Parathyroid adenoma (tissue), 2 donors: Measurements from ENCODE around the gene LRRC30.

Source experiments
- H2AFZ ChIP-seq: fragments of 300-600 bp; sonication (generic); one replicate; pipeline ENCODE4 v1.7.0; 2017; ENCODE audit warnings: antibody characterized with exemption, mild to moderate bottlenecking
- H3K27ac ChIP-seq: fragments of 300-600 bp; sonication (generic); one replicate; pipeline ENCODE4 v1.7.0; 2017
- H3K27me3 ChIP-seq: fragments of 300-600 bp; sonication (generic); one replicate; pipeline ENCODE4 v1.7.0; 2017; ENCODE audit warnings: low read length; ENCODE audit not compliant: control insufficient read depth, insufficient read depth
- H3K36me3 ChIP-seq: fragments of 300-600 bp; sonication (generic); one replicate; pipeline ENCODE4 v1.7.0; 2017; ENCODE audit warnings: low read length; ENCODE audit not compliant: control insufficient read depth, insufficient read depth
- H3K4me1 ChIP-seq: fragments of 300-600 bp; sonication (generic); one replicate; pipeline ENCODE4 v1.7.0; 2017; ENCODE audit warnings: control low read depth
- H3K4me2 ChIP-seq: fragments of 300-600 bp; sonication (generic); one replicate; pipeline ENCODE4 v1.7.0; 2017; ENCODE audit warnings: low read length
- H3K4me3 ChIP-seq: fragments of 300-600 bp; sonication (generic); one replicate; pipeline ENCODE4 v1.7.0; 2017; ENCODE audit warnings: low read depth, low read length
- H3K79me2 ChIP-seq: fragments of 300-600 bp; sonication (generic); one replicate; pipeline ENCODE4 v1.7.0; 2017; ENCODE audit warnings: control low read depth
- H3K9ac ChIP-seq: fragments of 300-600 bp; sonication (generic); one replicate; pipeline ENCODE4 v1.7.0; 2017; ENCODE audit warnings: mild to moderate bottlenecking
- H3K9me3 ChIP-seq: fragments of 300-600 bp; sonication (generic); one replicate; pipeline ENCODE4 v1.7.0; 2017; ENCODE audit warnings: low read length; ENCODE audit not compliant: control insufficient read depth
- TF ChIP-seq, protein P1 (sequence below): fragments of 300-600 bp; sonication (generic); IDR thresholded peaks from one replicate; pipeline ENCODE4 v1.7.0; 2017; ENCODE audit warnings: antibody characterized with exemption, mild to moderate bottlenecking
- donor health status: primary hyperparathyroidism.

Gene LRRC30

GRCh38 chr18:7254163-7254562 lies 23.3 kb downstream of the LRRC30 start:
- Histone ChIP-seq H3K27ac (no peak overlapping the region), H3K9me3 (no peaks in the 10 kb centered on the region), H3K79me2 (no peaks in the 10 kb centered on the region), H3K9ac (no peak overlapping the region), H3K4me1 (no peaks in the 10 kb centered on the region), H3K27me3 (no peaks in the 10 kb centered on the region), H3K4me3 (no peak overlapping the region), H3K4me2 (no peak overlapping the region), H3K36me3 (no peaks in the 10 kb centered on the region), H2AFZ (no peak overlapping the region)
- TF ChIP-seq, protein P1, sequence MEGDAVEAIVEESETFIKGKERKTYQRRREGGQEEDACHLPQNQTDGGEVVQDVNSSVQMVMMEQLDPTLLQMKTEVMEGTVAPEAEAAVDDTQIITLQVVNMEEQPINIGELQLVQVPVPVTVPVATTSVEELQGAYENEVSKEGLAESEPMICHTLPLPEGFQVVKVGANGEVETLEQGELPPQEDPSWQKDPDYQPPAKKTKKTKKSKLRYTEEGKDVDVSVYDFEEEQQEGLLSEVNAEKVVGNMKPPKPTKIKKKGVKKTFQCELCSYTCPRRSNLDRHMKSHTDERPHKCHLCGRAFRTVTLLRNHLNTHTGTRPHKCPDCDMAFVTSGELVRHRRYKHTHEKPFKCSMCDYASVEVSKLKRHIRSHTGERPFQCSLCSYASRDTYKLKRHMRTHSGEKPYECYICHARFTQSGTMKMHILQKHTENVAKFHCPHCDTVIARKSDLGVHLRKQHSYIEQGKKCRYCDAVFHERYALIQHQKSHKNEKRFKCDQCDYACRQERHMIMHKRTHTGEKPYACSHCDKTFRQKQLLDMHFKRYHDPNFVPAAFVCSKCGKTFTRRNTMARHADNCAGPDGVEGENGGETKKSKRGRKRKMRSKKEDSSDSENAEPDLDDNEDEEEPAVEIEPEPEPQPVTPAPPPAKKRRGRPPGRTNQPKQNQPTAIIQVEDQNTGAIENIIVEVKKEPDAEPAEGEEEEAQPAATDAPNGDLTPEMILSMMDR = no peak

DNA sequence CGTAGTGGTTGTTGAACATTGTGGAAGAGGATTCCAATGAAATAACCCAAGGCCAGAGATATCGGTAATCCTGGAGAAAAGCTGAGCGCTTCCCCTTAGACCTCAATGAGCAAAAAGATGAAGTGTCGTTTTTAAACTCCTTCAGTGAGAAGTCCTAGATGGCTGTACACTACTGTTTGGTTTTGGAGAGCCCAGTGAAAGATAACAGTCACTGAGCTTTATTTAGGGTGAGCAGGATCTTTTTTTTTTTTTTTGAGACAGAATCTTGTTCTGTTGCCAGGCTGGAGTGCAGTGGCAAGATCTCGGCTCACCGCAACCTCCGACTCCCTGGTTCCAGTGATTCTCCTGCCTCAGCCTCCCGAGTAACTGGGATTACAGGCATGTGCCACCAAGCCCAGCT lies 24.2 kb downstream of the LRRC30 start:
- H3K27ac ChIP-seq = no peak overlapping the region
- H2AFZ ChIP-seq = no peak overlapping the region
- no peak overlapping the region for H3K4me3 ChIP-seq
- H3K27me3 ChIP-seq = no peaks in the 10 kb centered on the region
- no peak overlapping the region for H3K4me2 ChIP-seq
- H3K9me3 ChIP-seq = no peaks in the 10 kb centered on the region
- H3K4me1 ChIP-seq = no peaks in the 10 kb centered on the region
- H3K36me3 ChIP-seq = no peaks in the 10 kb centered on the region
- no peaks in the 10 kb centered on the region for H3K79me2 ChIP-seq
- H3K9ac ChIP-seq = no peak overlapping the region
- TF ChIP-seq, protein P1 = no peak

GRCh38 chr18:7255643-7256042 lies 24.8 kb downstream of the LRRC30 start:
- H3K4me1 ChIP-seq = no peaks in the 10 kb centered on the region
- H3K9ac ChIP-seq = no peak overlapping the region
- no peaks in the 10 kb centered on the region for H3K9me3 ChIP-seq
- H3K27ac ChIP-seq = no peak overlapping the region
- no peak overlapping the region for H3K4me3 ChIP-seq
- H3K36me3 ChIP-seq = no peaks in the 10 kb centered on the region
- no peak overlapping the region for H3K4me2 ChIP-seq
- H3K79me2 ChIP-seq = no peaks in the 10 kb centered on the region
- no peaks in the 10 kb centered on the region for H3K27me3 ChIP-seq
- TF ChIP-seq, protein P1 = no peak
- no peak overlapping the region for H2AFZ ChIP-seq

GRCh38 chr18:7256618-7257425 lies 25.9 kb downstream of the LRRC30 start:
- H3K36me3 ChIP-seq = no peaks in the 10 kb centered on the region
- no peak overlapping the region for H3K27ac ChIP-seq
- no peaks in the 10 kb centered on the region for H3K27me3 ChIP-seq
- no peaks in the 10 kb centered on the region for H3K9me3 ChIP-seq
- H3K79me2 ChIP-seq = no peaks in the 10 kb centered on the region
- no peak overlapping the region for H2AFZ ChIP-seq
- H3K4me2 ChIP-seq = no peak overlapping the region
- TF ChIP-seq, protein P1 = no peak
- no peak overlapping the region for H3K9ac ChIP-seq
- H3K4me1 ChIP-seq = no peaks in the 10 kb centered on the region
- no peak overlapping the region for H3K4me3 ChIP-seq

GRCh38 chr18:7257426-7257740 lies 26.5 kb downstream of the LRRC30 start:
- H3K27me3 ChIP-seq = no peaks in the 10 kb centered on the region
- no peak overlapping the region for H3K9ac ChIP-seq
- H3K4me1 ChIP-seq = no peaks in the 10 kb centered on the region
- H3K27ac ChIP-seq = no peak overlapping the region
- no peak overlapping the region for H2AFZ ChIP-seq
- H3K4me2 ChIP-seq = no peak overlapping the region
- no peaks in the 10 kb centered on the region for H3K36me3 ChIP-seq
- no peaks in the 10 kb centered on the region for H3K79me2 ChIP-seq
- H3K4me3 ChIP-seq = no peak overlapping the region
- TF ChIP-seq, protein P1 = no peak
- H3K9me3 ChIP-seq = no peaks in the 10 kb centered on the region
